Measurements from ENCODE around the gene BAZ2B. TPM values are rescaled to one million over a fixed set of nuclear protein-coding genes. Genes with fewer than 3 reads are reported as not detected.

BAZ2B gene
- total RNA-seq, 2 experiments from 2014 or later = 17.9 to 18.5 TPM

GRCh38 chr2:159549234-159549633, 67.1 kb downstream of the BAZ2B start:
- Mint-ChIP-seq H3K9me3 (no peaks in the 10 kb centered on the region), H3K36me3 (ENCODE audit: low read depth) (no peaks in the 10 kb centered on the region), H3K27me3 (no peaks in the 10 kb centered on the region), H3K27ac (no peak overlapping the region), H3K4me1 (ENCODE audit: low read depth) (no peaks in the 10 kb centered on the region), H3K4me3 (no peak overlapping the region)
- DNase-seq (peak in 1 of 14 experiments; percentile 10), ATAC-seq (ENCODE audit: poor library complexity) (no peak)
- Histone ChIP-seq H3K36me3 (ENCODE audit: insufficient read depth, low read length) (no peaks in the 10 kb centered on the region), H3K4me3 (ENCODE audit: low read length) (no peak overlapping the region), H3K27me3 (ENCODE audit: control insufficient read depth in 1 of 2, insufficient read depth in 2 of 2, low read length in 2 of 2) (no peaks in the 10 kb centered on the region), H3K9me3 (ENCODE audit: control insufficient read depth in 1 of 2, insufficient read depth in 1 of 2, low read length in 2 of 2) (no peaks in the 10 kb centered on the region), H3K4me1 (ENCODE audit: insufficient read depth, low read length) (no peaks in the 10 kb centered on the region), H3K27ac (ENCODE audit: low read depth in 1 of 2, low read length in 2 of 2) (no peak overlapping the region)
- no peak for TF ChIP-seq CTCF (IDR thresholded peaks at IDR 0.05)
- ChIA-PET POLR2A (interaction anchor here (0.7 kb wide), 1 partner anchor 67 kb away, joined by 3 read pairs; the partner anchor contains the start of gene BAZ2B), CTCF (interaction anchor here (0.7 to 1.5 kb wide), 2 partner anchors 51 to 349 kb away, joined by 3 read pairs; no protein-coding TSS in a partner anchor)
- intact Hi-C loops (cut with DNase I, micrococcal nuclease) = no loop called here

- no peak for TF ChIP-seq CTCF (IDR thresholded peaks at IDR 0.05)
- Histone ChIP-seq H3K9me3 (ENCODE audit: control insufficient read depth in 1 of 2, insufficient read depth in 1 of 2, low read length in 2 of 2) (no peaks in the 10 kb centered on the region), H3K4me3 (ENCODE audit: low read length) (no peak overlapping the region), H3K27me3 (ENCODE audit: control insufficient read depth in 1 of 2, insufficient read depth in 2 of 2, low read length in 2 of 2) (no peaks in the 10 kb centered on the region), H3K36me3 (ENCODE audit: insufficient read depth, low read length) (no peaks in the 10 kb centered on the region), H3K27ac (ENCODE audit: low read depth in 1 of 2, low read length in 2 of 2) (no peak overlapping the region), H3K4me1 (ENCODE audit: insufficient read depth, low read length) (no peaks in the 10 kb centered on the region)
- ChIA-PET POLR2A (no interaction called here), CTCF (no interaction called here)
- DNase-seq (no peak), ATAC-seq (ENCODE audit: poor library complexity) (no peak)
- intact Hi-C loops (cut with DNase I, micrococcal nuclease) = no loop called here
- H3K27me3 Mint-ChIP-seq = no peaks in the 10 kb centered on the region
- H3K4me1 Mint-ChIP-seq (ENCODE audit: low read depth) = no peaks in the 10 kb centered on the region
- H3K4me3 Mint-ChIP-seq = no peak overlapping the region
- no peak overlapping the region for H3K27ac Mint-ChIP-seq
- H3K36me3 Mint-ChIP-seq (ENCODE audit: low read depth) = peaks cover 10% of the 10 kb centered on the region
- no peaks in the 10 kb centered on the region for H3K9me3 Mint-ChIP-seq
These were observed 69.5 kb downstream of the BAZ2B start for GRCh38 chr2:159546716-159547430.

GRCh38 chr2:159546039-159546438, 70.3 kb downstream of the BAZ2B start:
- Mint-ChIP-seq H3K9me3 (peaks cover 3% of the 10 kb centered on the region), H3K4me3 (no peak overlapping the region), H3K4me1 (ENCODE audit: low read depth) (no peaks in the 10 kb centered on the region), H3K27ac (no peak overlapping the region), H3K27me3 (no peaks in the 10 kb centered on the region), H3K36me3 (ENCODE audit: low read depth) (peaks cover 15% of the 10 kb centered on the region)
- Histone ChIP-seq H3K27ac (ENCODE audit: low read depth in 1 of 2, low read length in 2 of 2) (no peak overlapping the region), H3K4me1 (ENCODE audit: insufficient read depth, low read length) (no peaks in the 10 kb centered on the region), H3K36me3 (ENCODE audit: insufficient read depth, low read length) (no peaks in the 10 kb centered on the region), H3K27me3 (ENCODE audit: control insufficient read depth in 1 of 2, insufficient read depth in 2 of 2, low read length in 2 of 2) (no peaks in the 10 kb centered on the region), H3K4me3 (ENCODE audit: low read length) (no peak overlapping the region), H3K9me3 (ENCODE audit: control insufficient read depth in 1 of 2, insufficient read depth in 1 of 2, low read length in 2 of 2) (no peaks in the 10 kb centered on the region)
- intact Hi-C loops (cut with DNase I, micrococcal nuclease) = no loop called here
- ATAC-seq (ENCODE audit: poor library complexity) = no peak
- ChIA-PET POLR2A (no interaction called here), CTCF (no interaction called here)
- no peak for TF ChIP-seq CTCF (IDR thresholded peaks at IDR 0.05)
- no peak for DNase-seq
